HepG2 (cell line): Measurements from ENCODE around the gene CRAT. TPM values are rescaled to one million over a fixed set of nuclear protein-coding genes. Genes with fewer than 3 reads are reported as not detected.

Source experiments
- ATF3 ChIP-seq: sonication (generic); formaldehyde crosslinking; IDR thresholded peaks from 2 replicates; pipeline ENCODE4 v1.4.0; 2020; ENCODE audit warnings: missing genetic modification reagents
- BATF2 ChIP-seq: sonication (generic); formaldehyde crosslinking; IDR thresholded peaks from 2 replicates; pipeline ENCODE4 v1.8.0; 2022; ENCODE audit warnings: mild to moderate bottlenecking, missing genetic modification reagents, moderate library complexity
- GATAD1 ChIP-seq: IDR thresholded peaks from 2 replicates; pipeline ENCODE4 v1.6.1; 2016; ENCODE audit warnings: missing genetic modification reagents, missing compliant biosample characterization
- NCOR1 ChIP-seq: fragments of 200-600 bp; sonication (generic); IDR thresholded peaks from 2 replicates; pipeline ENCODE4 v1.7.0; 2017; ENCODE audit warnings: antibody characterized with exemption, low read length, borderline replicate concordance
- SALL1 ChIP-seq: sonication (generic); formaldehyde crosslinking; IDR thresholded peaks from 2 replicates; pipeline ENCODE4 v1.8.0; 2022; ENCODE audit warnings: mild to moderate bottlenecking, missing genetic modification reagents
- SIN3A ChIP-seq: IDR thresholded peaks from 2 replicates; pipeline ENCODE4 v1.6.1; 2011; ENCODE audit warnings: low read depth, mild to moderate bottlenecking, control low read depth, low read length, borderline replicate concordance
- SMAD1 ChIP-seq: sonication (generic); formaldehyde crosslinking; IDR thresholded peaks from 2 replicates; pipeline ENCODE4 v1.4.0; 2020; ENCODE audit warnings: missing genetic modification reagents, low read depth, mild to moderate bottlenecking, borderline replicate concordance
- ZFP36L1 ChIP-seq: sonication (generic); formaldehyde crosslinking; IDR thresholded peaks from 2 replicates; pipeline ENCODE4 v1.8.0; 2022; ENCODE audit warnings: mild to moderate bottlenecking, missing genetic modification reagents, moderate library complexity
- ZMAT5 ChIP-seq: sonication (generic); formaldehyde crosslinking; IDR thresholded peaks from 2 replicates; pipeline ENCODE4 v1.5.0; 2020; ENCODE audit warnings: mild to moderate bottlenecking, low read depth, missing genetic modification reagents, borderline replicate concordance
- ZNF230 ChIP-seq: sonication (generic); formaldehyde crosslinking; IDR thresholded peaks from 2 replicates; pipeline ENCODE4 v1.4.0; 2020; ENCODE audit warnings: mild to moderate bottlenecking, missing genetic modification reagents
- ZNF235 ChIP-seq: sonication (generic); formaldehyde crosslinking; IDR thresholded peaks from 2 replicates; pipeline ENCODE4 v1.8.1; 2023; ENCODE audit warnings: mild to moderate bottlenecking, missing genetic modification reagents, borderline replicate concordance
- ZNF296 ChIP-seq: sonication (generic); formaldehyde crosslinking; conservative IDR thresholded peaks from 2 replicates; pipeline ENCODE4 v1.5.0; 2020; ENCODE audit warnings: mild to moderate bottlenecking, missing genetic modification reagents
- ZNF331 ChIP-seq: sonication (generic); formaldehyde crosslinking; IDR thresholded peaks from 2 replicates; pipeline ENCODE4 v1.4.0; 2020; ENCODE audit warnings: missing genetic modification reagents
- ZNF383 ChIP-seq: sonication (generic); formaldehyde crosslinking; IDR thresholded peaks from 2 replicates; pipeline ENCODE4 v1.4.0; 2020; ENCODE audit warnings: missing genetic modification reagents, mild to moderate bottlenecking, borderline replicate concordance
- ZNF574 ChIP-seq: sonication (generic); formaldehyde crosslinking; IDR thresholded peaks from 2 replicates; pipeline ENCODE4 v1.4.0; 2020; ENCODE audit warnings: missing genetic modification reagents
- ZNF609 ChIP-seq: sonication (generic); formaldehyde crosslinking; IDR thresholded peaks from 2 replicates; pipeline ENCODE4 v1.4.0; 2020; ENCODE audit warnings: mild to moderate bottlenecking, missing genetic modification reagents, borderline replicate concordance
- ZNF800 ChIP-seq: sonication (generic); formaldehyde crosslinking; IDR thresholded peaks from 2 replicates; pipeline ENCODE4 v1.4.0; 2020; ENCODE audit warnings: missing genetic modification reagents
- polyA plus RNA-seq, 8 experiments: library from polyadenylated mRNA; depleted of rRNA in 3 of 8; stranded (reverse) in 7 of 8; unstranded in 1 of 8; fragments of >200 nt; fragmentation: Illumina TruSeq in 4 of 8; extraction: Trizol in 4 of 8; gene quantifications; 2 replicates each; pipeline versions ENCODE4 v1.2.1 to v1.2.3, GENCODE V29; 2011 to 2016; ENCODE audit warnings: low read depth in 4 of 8, missing spikeins in 1 of 8, mixed read lengths in 1 of 8; ENCODE audit not compliant: insufficient read depth in 1 of 8
- total RNA-seq, 5 experiments: library from RNA; depleted of rRNA; stranded (reverse); fragments of >200 nt; fragmentation: Illumina TruSeq; extraction: Trizol; gene quantifications; 2 replicates each; pipeline ENCODE4 v1.2.3, GENCODE V29; 2016; ENCODE audit warnings: low read depth in 1 of 5

CRAT gene
- total and polyA plus RNA-seq, 2 of the 13 experiments (the other 11 are each of a cell fraction or from before 2014, with no cell fraction given): 26.1 to 26.6 TPM

- TF ChIP-seq NCOR1 (no peak; the same call in 1 of the 2 replicates), SMAD1 (CRISPR knock-in tag) (0 out of 2 replicates have a peak, but pooled peaks have one; percentile 15), ZNF230 (CRISPR knock-in tag) (no peak), ZNF574 (CRISPR knock-in tag) (peak; percentile 35), ZNF235 (no peak), ZNF296 (CRISPR knock-in tag) (no peak), SIN3A (peak; percentile 84; the same call in 1 of the 2 replicates), GATAD1 (CRISPR knock-in tag) (peak; percentile 44; the same call in 1 of the 2 replicates), ZMAT5 (CRISPR knock-in tag) (no peak), ZNF331 (CRISPR knock-in tag) (no peak; the same call in 1 of the 2 replicates), ATF3 (CRISPR knock-in tag) (no peak), ZFP36L1 (no peak), SALL1 (CRISPR knock-in tag) (peak; percentile 18; the same call in 1 of the 2 replicates), BATF2 (CRISPR knock-in tag) (no peak), ZNF800 (CRISPR knock-in tag) (no peak), ZNF383 (no peak), ZNF609 (CRISPR knock-in tag) (no peak; the same call in 1 of the 2 replicates)
These were observed at the start of gene CRAT, which contains the start of gene PTPA (continued) for GRCh38 chr9:129110740-129111527.
